Activated T-helper 1 cell treated with anti-CD3 and anti-CD28 coated beads, Interleukin-2, amount 50 U/mL, for 16 hours (primary cell): ENCODE data around the gene FDX1.

Source experiments
- DNase-seq, 2 donors: peaks; one replicate each; pipeline ENCODE4 v3.0.0-alpha.2; 2020; ENCODE audit warnings: low read depth in 1 of 2, low spot score in 1 of 2

Gene FDX1

DNA sequence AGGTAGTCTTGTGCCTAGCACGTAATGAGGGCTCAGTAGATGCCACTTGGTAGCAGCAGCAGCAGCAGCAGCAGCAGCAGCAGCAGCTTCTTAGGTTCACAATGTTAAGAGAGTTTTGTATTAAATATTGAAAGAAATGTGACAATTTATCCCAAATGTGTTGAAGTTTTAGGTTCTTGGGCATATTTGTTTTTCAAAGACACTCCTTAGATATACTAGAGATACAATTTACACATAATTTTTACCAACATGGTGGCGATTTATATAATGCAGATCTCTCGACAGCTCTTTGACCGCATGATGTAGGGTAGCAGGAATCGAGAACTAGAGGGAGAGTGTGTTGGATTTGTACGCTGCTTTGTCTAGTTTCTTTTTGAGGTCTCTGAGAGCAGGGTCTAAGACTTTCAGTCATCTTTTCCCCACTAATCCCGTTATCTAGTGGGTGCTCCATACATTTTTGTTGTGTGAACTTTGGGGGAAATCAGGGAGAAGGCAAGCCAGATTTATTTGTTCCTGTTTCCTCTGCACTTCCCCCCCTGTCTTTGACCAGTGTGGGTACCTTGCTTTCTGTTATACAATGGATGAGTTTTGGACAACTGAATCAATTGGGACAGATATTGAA, 1.4 kb downstream of the FDX1 start:
- DNase-seq: no peak

DNA sequence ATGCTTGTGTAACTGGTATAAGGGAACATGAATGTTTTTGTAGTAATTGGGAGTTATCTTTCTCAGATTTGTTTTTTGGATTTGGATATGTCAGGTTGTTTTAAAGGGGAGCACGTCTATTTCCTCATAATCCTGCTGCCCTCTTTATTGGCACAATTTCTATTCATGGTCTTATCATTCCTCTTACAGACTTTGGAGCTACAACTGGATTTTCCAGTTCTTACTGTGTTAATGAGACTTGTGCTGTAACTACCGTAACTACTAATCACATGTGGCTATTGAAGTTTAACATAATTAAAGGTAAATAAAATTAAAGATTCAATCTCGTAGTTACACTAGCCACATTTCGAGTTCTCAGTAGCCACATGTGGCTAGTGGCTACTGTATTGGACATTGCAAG, 1.9 kb downstream of the FDX1 start:
- DNase-seq: no peak

DNA sequence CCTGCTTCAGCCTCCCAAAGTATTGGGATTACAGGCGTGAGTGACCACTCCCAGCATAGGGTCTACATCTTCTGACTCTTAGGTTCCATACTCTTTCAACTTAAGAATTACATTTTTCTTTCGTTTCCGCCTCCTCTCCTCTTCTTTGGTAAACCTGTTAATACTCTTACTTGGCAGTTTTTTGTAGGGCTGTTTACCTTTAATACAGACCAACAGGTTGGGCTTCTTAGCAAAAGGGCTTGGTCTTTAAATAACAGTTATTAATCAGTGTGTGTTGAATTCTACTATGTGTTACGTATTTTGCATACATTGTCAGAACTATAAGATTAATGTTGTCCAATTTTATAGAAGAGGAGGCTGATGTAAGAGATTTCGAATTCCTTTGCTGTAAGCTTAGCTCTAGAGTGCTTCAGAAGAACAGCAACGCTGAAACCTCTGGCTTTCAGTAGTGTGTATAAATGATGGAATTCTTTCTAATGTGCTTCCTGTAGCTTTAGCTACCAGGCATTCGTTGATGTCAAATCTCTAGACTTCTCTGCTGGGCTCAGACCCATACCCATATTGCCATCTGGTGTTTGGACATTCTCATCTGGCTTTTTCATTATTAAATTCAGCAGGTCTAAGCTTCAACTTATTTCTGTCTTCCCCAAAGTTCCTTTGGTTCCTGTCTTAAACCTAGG, 3.1 kb downstream of the FDX1 start:
- no peak for DNase-seq

DNA sequence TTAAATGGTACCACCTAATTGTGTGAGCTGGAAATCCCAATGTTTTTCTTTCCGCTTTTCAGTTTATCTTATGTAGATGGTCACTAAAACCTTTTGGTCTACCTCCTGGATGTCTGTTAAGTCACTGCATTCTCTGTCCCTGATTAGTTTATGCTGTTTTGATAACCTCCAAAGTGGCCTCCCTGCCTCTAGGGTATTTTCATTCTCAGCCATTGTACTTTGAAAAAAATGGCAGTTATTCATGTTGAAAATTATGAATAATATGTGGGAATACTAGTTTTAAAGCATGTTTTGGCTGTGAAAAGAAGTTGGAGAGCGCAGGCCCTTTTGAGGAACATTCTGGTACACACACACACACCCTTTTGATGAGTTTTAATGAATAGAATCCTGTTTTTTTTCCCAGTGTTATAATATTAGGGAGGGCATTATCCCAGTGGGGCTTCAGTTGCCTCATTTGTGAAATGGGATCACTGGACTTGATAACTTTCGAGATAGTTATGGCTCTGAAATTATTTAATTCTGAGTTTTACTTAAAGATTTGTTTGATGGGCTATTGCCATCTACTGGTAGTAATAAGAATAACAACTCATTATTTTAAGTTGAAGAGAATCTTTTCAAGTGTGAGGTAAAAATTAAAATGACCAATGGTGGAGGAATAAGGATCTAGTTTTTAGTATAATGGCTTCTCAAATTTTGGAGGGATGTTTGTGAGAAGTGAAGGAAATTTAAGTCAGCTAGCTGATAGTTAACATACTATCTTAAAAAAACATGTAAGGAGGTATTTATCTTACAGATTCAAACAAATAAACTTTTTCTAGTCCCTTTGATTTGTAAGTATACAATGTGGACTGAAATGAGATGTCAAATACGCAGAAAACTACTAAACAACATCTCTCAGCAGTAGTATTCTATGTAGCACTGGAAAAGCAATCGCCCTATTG, 3.9 kb downstream of the FDX1 start:
- no peak for DNase-seq

DNA sequence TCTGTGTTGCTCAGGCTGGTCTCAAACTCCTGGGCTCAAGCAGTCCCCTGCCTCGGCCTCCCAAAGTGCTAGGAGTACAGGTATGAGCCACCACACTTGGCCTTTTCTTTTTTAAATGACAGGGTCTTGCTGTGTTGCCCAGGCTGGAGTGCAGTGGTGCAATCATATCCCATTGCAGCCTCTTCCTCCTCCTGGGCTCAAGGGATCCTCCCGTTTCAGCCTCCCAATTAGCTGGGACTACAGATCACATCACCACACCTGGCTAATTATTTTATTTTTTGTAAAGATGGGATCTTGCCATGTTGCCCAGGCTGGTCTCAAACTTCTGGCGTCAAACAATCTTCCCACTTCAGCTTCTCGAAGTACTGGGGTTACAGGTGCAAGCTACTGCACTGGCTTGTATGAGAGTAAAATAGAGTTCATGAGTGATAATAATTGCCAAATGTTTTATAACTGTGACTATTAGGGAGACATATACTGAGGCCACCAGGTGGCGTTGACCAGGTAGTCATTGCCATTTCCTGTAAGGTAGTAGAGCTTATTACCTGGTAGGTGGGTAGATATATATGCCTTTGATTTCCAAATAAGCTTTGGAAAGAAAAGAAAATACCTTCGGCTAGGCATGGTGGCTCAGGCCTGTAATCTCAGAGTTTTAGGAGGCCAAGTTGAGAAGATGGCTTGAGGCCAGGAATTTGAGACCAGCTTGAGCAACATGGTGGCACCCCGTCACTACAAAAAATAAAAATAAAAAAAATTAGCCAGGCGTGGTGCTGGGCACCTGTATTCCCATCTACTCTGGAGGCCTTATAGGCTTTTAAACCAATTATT, 5.4 kb downstream of the FDX1 start:
- no peak for DNase-seq

DNA sequence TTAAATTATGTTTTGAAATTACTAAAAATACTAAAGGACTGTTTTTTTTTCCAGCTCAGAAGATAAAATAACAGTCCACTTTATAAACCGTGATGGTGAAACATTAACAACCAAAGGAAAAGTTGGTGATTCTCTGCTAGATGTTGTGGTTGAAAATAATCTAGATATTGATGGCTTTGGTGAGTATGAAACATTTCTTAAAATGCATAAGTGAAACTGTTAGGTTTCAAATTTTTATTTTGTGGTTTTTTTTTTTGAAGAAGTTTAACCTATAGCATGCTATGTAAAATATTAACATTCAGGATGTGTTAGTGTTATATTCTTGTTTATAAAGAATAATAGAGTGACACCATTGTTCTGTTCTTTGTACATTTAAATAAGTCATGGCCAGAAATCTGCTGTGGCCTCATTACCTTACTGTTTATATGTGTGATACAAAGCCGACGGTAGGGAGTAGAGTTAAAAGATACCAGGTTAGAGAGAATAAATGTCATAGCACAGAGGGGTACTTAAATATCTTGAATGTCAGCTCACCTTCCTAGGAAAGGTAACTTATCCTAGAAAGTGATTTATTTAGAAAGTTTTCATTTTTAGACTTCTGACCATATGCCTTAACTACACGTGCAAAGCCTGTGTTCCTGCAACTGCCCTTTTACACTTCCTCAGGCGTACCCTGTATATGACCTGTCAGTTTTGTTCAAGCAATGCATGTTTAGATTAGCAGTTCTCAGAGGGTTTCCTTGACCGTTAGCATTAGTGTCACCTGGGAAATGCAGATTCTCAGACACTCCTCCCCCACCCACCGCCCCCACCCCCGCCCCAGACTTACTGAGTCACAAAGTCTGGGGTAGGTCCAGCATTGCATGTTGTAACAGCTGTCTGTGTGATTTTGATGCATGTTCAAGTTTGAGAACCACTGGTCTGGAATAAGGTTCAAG, 6.3 kb downstream of the FDX1 start:
- DNase-seq: no peak

DNA sequence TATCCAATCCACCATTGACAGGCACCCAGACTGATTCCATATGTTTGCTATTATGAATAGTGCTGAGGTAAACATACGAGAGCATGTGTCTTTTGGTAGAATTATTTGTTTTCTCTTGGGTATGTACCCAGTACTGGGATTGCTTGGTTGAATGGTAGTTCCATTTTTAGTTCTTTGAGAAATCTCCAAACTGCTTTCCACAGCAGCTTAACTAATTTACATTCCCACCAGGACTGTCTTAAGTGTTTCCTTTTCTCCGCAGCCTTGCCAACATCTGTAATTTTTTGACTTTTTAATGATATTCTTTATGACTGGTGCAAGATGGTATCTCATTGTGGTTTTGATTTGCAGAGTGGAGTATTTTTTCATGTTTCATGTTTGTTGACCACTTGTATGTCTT, 8.3 kb downstream of the FDX1 start:
- no peak for DNase-seq

DNA sequence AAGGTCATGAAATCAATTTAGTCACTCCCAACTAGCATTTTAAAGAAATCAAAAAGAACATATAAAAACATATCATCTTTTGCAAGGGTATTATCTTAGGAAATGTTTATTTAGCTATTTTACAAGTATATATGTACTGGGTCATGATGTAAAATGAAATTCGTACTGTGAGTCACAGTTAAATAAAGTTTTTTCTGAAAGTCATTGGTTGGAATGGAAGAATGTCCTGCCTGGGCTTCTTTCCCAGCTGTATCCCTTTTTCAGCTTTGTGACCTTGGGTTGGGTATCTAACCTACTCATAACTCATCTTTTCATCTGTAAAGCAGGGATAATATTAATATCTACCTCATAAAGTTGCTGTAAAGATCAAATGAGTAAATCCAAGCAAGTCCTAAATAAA, 15.7 kb downstream of the FDX1 start:
- no peak for DNase-seq

DNA sequence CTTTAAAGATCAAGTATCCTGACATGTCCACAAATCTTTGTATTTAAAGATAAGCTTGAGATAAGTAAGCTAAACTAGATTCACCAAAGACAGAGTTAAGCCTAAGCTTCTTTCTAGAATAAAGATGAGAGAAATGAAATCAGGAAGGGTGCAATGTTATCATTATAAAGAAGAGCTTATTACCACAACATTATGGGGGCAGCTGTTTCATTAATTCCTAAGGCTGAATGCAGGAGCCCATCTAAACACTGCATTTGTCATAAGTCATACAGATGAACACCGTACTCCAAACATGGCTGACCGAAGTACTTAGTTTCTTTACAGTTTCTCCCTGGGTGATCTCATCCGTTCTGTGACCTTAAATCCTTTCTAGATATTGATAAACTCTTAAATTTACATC, 16.3 kb downstream of the FDX1 start:
- DNase-seq: no peak

DNA sequence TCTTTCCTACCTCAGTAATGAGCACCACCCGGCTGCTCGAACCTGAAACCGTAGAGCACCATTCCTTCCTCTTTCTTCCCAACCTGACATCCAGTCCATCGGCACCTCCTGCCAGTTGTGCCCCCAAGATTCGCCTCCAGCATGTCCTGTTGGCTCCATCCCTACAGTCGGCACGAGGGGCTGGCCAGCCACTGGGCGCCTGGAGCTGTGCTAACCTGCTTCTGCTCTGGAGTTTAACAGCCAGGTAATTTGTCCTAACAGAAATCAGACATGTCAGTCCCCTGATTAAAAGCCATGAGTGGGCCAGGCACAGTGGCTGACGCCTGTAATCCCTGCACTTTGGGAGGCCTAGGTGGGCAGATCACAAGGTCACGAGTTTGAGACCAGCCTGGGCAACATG, 16.8 kb downstream of the FDX1 start:
- DNase-seq: no peak

DNA sequence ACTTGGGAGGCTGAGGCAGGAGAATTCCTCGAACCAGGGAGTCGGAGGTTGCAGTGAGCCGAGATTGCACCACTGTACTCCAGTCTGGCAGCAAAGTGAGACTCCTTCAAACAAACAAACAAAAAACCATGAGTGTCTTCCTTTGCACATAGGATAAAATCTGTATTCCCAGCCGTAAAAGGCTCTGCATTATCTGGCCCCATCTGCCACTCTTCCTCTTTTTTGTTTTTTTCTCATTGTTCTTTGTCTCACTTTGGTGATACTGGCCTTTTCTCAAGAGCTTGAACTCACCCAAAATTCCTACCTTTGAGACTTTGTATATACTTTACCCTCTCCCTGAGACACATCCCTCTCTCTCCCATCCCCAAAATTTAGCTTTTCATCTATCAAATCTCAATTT, 17.6 kb downstream of the FDX1 start:
- no peak for DNase-seq

DNA sequence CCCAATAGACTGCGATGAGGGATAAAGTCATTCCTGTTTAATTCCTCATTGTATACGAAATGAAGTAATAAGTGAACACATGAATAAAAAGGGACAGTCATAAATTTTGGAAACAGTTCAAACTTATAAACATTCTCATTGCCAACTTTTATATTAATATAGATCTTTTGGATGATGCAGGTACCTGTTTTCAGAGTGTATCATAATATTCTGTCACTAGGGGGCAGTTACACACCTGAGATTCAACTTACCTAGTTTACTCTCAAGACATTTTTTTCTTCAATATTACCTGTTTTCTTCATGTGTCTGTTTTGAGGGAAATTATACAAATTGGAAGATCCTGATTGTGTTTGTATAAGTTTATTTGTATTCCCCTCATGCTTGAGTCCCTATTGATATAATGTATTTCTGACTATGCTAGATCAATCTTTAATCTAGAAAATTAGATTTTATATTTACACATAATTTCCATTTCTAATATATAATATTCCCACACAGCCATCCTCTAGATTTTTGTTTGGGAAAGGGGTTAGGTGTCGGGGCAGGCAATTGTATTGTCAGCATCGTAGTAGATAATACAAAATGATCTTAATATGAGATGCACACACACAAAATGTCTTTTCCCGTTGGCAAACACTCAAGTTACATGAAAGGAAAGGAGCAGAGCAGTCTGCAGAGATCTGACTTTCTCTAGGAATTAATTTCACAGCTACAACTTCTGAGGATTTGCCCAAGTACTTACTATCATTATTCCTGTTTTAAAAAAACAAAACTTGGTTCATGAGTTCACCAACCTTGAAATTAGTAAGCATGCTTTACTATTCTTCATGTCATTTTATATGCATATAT, 18.4 kb downstream of the FDX1 start:
- DNase-seq: no peak

DNA sequence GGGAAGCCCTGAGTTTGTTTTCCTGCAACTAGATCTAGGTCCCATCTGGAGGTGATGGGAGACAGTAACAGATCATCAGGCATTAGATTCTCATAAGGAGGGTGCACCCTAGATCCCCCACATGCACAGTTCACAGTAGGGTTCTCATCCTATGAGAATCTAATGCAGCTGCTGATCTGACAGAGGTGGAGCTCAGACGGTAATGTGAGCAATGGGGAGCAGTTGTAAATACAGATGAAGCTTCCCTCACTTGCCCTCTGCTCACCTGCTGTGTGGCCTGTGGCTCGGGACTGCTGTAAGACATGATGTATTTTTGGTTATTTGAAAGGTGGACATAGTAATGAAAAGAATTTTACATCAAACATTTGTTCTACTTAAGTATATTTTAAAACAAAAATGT, 20.5 kb downstream of the FDX1 start:
- no peak for DNase-seq

DNA sequence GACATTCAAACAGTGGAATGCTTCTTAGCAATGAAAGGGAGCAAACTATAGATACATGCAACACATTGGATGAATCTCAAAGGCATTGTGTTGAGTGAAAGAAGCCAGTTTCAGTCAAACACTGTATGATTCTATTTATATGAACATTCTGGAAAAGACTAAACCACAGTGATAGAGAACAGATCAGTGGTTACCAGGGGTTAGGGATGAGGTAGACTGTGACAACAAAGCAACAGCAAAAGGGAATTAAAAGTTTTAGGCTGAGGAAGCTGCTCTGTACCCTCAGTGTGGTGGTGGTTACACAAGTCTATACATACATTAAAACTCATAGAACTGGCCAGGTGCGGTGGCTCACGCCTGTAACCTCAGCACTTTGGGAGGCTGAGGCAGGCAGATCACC, 23.0 kb downstream of the FDX1 start:
- no peak for DNase-seq

DNA sequence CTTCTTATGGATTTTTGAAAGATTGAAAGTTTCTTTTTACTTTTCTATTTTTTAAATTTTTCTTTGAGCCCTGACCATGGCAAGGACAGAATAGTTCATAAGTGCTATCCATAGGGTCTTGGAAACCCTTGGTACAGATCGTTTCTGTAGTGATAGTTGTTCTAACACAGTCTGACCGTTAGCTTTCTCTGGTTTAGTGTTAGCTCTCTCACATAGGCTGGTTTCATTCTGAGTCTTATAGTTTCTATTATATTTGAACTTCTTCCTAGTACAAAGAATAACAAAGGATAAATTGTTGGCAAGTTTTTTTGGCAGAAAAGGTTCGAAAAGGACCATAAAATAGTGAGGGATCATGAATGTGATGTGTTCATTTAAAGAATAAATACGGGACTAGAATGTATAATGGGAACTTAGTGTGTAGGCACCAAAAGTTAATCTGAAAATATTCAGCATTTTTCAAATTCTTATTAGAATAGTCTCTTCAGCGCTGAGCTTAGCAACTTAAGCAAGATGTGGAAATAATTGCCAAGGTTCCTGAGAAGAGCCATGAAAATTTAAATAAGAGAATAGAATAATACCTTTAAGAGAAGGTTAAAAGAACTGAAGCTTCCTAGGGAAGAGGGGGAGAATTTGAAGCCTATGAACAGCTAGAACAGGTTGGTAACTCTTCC, 24.1 kb downstream of the FDX1 start:
- DNase-seq: no peak

DNA sequence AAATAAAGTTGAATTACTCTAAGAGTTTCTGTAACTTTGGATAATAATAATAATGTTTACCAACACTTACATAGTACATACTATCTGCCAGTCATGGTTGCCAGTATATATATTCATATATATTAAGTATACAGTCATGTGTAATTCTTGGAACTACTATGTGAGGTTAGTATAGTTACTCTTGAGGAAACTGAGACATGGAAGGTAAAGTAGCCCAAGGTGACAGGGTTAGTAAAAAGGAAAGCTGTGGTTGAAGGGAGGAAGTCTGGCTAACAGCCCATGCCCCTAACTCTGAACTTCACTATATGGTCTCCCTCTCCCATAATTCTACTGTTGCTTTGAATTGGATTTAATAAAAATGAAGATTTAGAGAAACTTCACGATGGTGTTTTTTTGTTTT, 24.9 kb downstream of the FDX1 start:
- no peak for DNase-seq

DNA sequence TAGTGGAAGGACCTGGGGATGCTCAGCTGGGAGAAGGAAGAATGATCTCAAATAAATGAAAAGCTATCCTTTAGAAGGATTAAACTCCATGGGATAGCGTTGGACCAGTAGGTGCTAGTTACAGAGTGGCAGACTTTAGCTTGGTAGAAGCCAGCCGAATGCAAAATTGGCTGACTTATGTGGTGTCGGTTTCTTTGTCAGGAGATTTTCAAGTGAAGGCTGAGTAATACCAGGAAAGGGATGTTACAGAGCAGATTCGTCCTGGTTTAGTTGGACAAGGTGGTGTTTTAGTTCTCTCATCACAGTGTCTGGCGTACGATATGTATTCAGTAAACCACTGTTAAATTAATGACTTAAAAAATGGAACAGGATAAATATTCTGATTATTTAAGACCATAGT, 26.0 kb downstream of the FDX1 start:
- no peak for DNase-seq

DNA sequence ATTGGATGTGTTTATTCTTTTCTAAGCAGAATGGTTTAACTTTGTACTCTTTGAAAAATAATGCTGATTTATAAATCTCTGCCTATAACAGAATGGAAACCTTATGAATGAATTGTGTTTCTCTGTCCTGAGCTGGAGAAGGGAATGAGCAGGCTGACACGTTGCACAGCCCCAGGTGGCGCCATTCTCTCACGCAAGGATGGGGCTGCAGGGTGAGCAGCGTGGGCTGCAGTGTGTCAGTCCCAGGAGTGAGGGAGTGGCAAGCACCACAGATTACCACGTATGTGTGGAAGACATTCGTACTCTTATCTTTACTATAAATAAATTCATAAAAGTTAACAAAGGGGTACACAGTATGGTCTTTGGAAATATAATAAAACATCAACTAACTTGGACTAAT, 33.4 kb downstream of the FDX1 start:
- DNase-seq: no peak

DNA sequence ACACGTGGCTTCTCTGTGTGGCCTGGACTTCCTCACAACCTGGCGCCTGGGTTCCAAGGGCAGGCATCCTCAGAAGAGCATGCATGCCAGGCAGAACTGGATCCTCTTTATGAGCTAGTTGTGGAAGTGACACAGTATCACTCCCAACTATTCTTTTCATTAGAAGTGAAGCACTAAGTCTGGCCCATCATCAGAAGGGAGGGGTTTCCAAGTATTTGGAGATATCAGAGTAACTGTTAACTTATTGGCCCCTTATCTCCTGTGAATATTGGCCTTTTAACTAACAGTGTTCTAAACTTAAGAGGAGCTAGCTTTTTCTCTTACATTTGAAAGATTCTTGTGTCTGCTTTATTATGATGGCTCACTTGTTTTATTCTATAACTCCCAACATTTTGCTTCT, 35.5 kb downstream of the FDX1 start:
- no peak for DNase-seq
